ENCODE results near the gene PASD1. TPM values are rescaled to one million over a fixed set of nuclear protein-coding genes. Genes with fewer than 3 reads are reported as not detected.

PASD1 gene
- total RNA-seq, 2 donors from 2014 or later: not detected

DNA sequence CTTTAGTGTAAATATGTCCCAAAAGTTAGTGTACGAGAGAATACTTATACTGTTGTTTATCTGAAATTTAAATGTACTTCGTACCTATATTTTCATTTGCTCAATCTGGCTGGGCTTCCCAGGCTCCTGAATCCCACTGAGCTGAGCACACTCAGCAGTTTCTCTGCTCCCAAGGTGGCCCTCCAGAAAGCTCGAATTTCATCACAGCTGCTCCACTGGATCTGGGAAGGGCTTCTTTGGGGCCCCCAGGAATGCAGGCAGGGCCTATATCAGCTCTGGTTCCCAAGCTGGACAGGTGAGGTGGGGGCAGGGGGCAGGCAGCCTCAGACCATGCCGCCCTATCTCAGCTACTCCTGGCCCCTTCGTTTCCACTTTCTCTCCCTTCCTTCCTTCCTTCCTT, 150.9 kb downstream of the PASD1 start:
- Mint-ChIP-seq H3K27ac (no peak overlapping the region), H3K4me1 (peaks cover 13% of the 10 kb centered on the region), H3K4me3 (no peak overlapping the region), H3K27me3 (ENCODE audit: insufficient read depth) (no peaks in the 10 kb centered on the region), H3K36me3 (ENCODE audit: low read depth) (no peaks in the 10 kb centered on the region), H3K9me3 (peaks cover 64% of the 10 kb centered on the region)
- no peaks in the 10 kb centered on the region for H3K36me3 ChIP-seq (ENCODE audit: control insufficient read depth, insufficient read depth, low read length)
- WGBS, 2 experiments (ENCODE audit: insufficient coverage in 1 of 2, insufficient read length in 1 of 2): 85% methylated on average over 4 of the region's 5 CpGs; no CpG with 5 or more reads in 1 of the 2 experiments
- TF ChIP-seq, protein P1, sequence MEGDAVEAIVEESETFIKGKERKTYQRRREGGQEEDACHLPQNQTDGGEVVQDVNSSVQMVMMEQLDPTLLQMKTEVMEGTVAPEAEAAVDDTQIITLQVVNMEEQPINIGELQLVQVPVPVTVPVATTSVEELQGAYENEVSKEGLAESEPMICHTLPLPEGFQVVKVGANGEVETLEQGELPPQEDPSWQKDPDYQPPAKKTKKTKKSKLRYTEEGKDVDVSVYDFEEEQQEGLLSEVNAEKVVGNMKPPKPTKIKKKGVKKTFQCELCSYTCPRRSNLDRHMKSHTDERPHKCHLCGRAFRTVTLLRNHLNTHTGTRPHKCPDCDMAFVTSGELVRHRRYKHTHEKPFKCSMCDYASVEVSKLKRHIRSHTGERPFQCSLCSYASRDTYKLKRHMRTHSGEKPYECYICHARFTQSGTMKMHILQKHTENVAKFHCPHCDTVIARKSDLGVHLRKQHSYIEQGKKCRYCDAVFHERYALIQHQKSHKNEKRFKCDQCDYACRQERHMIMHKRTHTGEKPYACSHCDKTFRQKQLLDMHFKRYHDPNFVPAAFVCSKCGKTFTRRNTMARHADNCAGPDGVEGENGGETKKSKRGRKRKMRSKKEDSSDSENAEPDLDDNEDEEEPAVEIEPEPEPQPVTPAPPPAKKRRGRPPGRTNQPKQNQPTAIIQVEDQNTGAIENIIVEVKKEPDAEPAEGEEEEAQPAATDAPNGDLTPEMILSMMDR (conservative IDR thresholded peaks at IDR 0.05): no peak
- H3K9ac ChIP-seq (ENCODE audit: extremely low read depth, low read length, poor library complexity, severe bottlenecking): no peak overlapping the region
- H3K4me3 ChIP-seq (ENCODE audit: low read length): no peak overlapping the region
- DNase-seq: no peak
- H3K9me3 ChIP-seq (ENCODE audit: control insufficient read depth, low read length): no peaks in the 10 kb centered on the region
- no peaks in the 10 kb centered on the region for H3K4me1 ChIP-seq (ENCODE audit: control insufficient read depth, insufficient read depth, low read length)
- no peaks in the 10 kb centered on the region for H3K27me3 ChIP-seq (ENCODE audit: control insufficient read depth, insufficient read depth, low read length, poor library complexity, severe bottlenecking)
- H3K27ac ChIP-seq (ENCODE audit: low read depth, low read length): no peak overlapping the region

- 92 to 100% methylated on average over 1 to 3 of the region's 3 CpGs for WGBS, 2 experiments (ENCODE audit: insufficient coverage in 1 of 2, insufficient read length in 1 of 2)
- H3K27me3 Mint-ChIP-seq (ENCODE audit: insufficient read depth): no peaks in the 10 kb centered on the region
- peaks cover 9% of the 10 kb centered on the region for H3K4me1 Mint-ChIP-seq
- Histone ChIP-seq H3K27me3 (ENCODE audit: control insufficient read depth, insufficient read depth, low read length, poor library complexity, severe bottlenecking) (no peaks in the 10 kb centered on the region), H3K9ac (ENCODE audit: extremely low read depth, low read length, poor library complexity, severe bottlenecking) (no peak within 1 kb of the TSS), H3K36me3 (ENCODE audit: control insufficient read depth, insufficient read depth, low read length) (no peaks in the 10 kb centered on the region), H3K4me3 (ENCODE audit: low read length) (no peak within 1 kb of the TSS), H3K27ac (ENCODE audit: low read depth, low read length) (no peak within 1 kb of the TSS), H3K4me1 (ENCODE audit: control insufficient read depth, insufficient read depth, low read length) (no peaks in the 10 kb centered on the region), H3K9me3 (ENCODE audit: control insufficient read depth, low read length) (no peaks in the 10 kb centered on the region)
- no peaks in the 10 kb centered on the region for H3K36me3 Mint-ChIP-seq (ENCODE audit: low read depth)
- TF ChIP-seq, protein P1 (conservative IDR thresholded peaks at IDR 0.05): no peak
- no peak within 1 kb of the TSS for H3K4me3 Mint-ChIP-seq
- DNase-seq: no peak
- no peak within 1 kb of the TSS for H3K27ac Mint-ChIP-seq
- peaks cover 73% of the 10 kb centered on the region for H3K9me3 Mint-ChIP-seq
These were observed 152.3 kb downstream of the PASD1 start, which contains the start of gene FATE1 for GRCh38 chrX:151715752-151716151. FATE1 (plus strand) TSS chrX:151716035; CDS start chrX:151716120, 85 bp downstream.

GRCh38 chrX:151722241-151722846, 158.9 kb downstream of the PASD1 start:
- Histone ChIP-seq H3K9me3 (ENCODE audit: control insufficient read depth, low read length) (no peaks in the 10 kb centered on the region), H3K36me3 (ENCODE audit: control insufficient read depth, insufficient read depth, low read length) (no peaks in the 10 kb centered on the region), H3K4me1 (ENCODE audit: control insufficient read depth, insufficient read depth, low read length) (no peaks in the 10 kb centered on the region), H3K4me3 (ENCODE audit: low read length) (no peak overlapping the region), H3K27me3 (ENCODE audit: control insufficient read depth, insufficient read depth, low read length, poor library complexity, severe bottlenecking) (no peaks in the 10 kb centered on the region), H3K9ac (ENCODE audit: extremely low read depth, low read length, poor library complexity, severe bottlenecking) (no peak overlapping the region), H3K27ac (ENCODE audit: low read depth, low read length) (no peak overlapping the region)
- H3K27me3 Mint-ChIP-seq (ENCODE audit: insufficient read depth): no peaks in the 10 kb centered on the region
- no peak overlapping the region for H3K27ac Mint-ChIP-seq
- peaks cover 70% of the 10 kb centered on the region for H3K9me3 Mint-ChIP-seq
- peak; percentile 90 for DNase-seq
- peaks cover 2% of the 10 kb centered on the region for H3K4me1 Mint-ChIP-seq
- no peak overlapping the region for H3K4me3 Mint-ChIP-seq
- TF ChIP-seq, protein P1 (conservative IDR thresholded peaks at IDR 0.05): peak; percentile 75
- H3K36me3 Mint-ChIP-seq (ENCODE audit: low read depth): no peaks in the 10 kb centered on the region
- WGBS, 2 experiments (ENCODE audit: insufficient coverage in 1 of 2, insufficient read length in 1 of 2): 30 to 38% methylated on average over 5 to 24 of the region's 24 CpGs
